ENCODE results near the gene KCNQ1. TPM values are rescaled to one million over a fixed set of nuclear protein-coding genes. Genes with fewer than 3 reads are reported as not detected.

Gene KCNQ1
- total and polyA plus RNA-seq, 2 donors (not counting 1 experiment from before 2014, with no cell fraction given): not detected

DNA sequence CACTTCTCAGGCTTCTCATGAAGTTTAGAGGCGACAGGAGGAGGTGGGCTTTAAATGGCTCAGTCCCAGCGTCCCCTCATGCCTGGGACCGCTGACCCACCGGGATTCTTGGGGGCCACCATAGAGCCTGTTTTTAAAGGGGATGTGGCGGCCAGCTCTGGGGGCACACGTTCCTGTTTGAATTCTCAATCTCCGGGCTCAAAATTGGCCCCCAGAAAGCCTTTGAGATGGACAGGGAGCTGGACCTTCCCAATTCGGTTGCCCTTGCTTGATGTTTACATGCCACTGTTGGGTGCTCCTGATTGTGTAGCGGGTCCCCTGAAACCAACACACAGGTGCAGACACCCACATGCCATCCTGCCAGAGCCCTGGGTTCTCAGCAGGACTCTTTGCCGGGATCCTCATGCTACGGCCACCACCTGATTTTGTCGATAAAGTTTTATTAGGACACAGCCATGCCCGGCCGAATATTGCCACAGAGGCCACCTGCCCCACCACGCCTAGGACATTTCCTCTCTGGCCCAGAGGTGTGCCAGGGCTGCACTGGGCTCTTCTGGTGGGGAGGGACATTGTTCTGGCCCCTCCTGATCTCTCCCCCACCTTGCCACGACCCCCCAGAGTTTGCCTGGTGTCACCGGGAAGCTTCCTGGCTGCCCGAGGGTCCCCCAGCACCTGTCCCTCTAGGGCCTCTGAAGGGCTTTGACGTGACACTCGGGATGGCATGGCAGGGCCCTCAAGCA, 71.6 kb downstream of the KCNQ1 start:
- Histone ChIP-seq H3K4me2 (ENCODE audit: extremely low read depth, insufficient read depth, low read length) (no peak overlapping the region), H3K9me3 (ENCODE audit: control insufficient read depth, insufficient read depth, low read depth, low read length) (no peaks in the 10 kb centered on the region), H3K9ac (ENCODE audit: insufficient read depth, low read length) (no peak overlapping the region), H3K27me3 (ENCODE audit: control insufficient read depth, insufficient read depth, low read length) (no peaks in the 10 kb centered on the region), H3K4me1 (ENCODE audit: control insufficient read depth, extremely low read depth, insufficient read depth, low read length) (no peaks in the 10 kb centered on the region), H2AFZ (ENCODE audit: low read length) (no peak overlapping the region), H3K79me2 (ENCODE audit: control insufficient read depth, insufficient read depth, low read length) (no peaks in the 10 kb centered on the region), H3K4me3 (replicated peaks in 1 of 4; ENCODE audit: control extremely low read depth in 1 of 4, insufficient read depth in 1 of 4, low read depth in 3 of 4, low read length in 4 of 4) (no peak overlapping the region), H4K20me1 (ENCODE audit: control insufficient read depth, extremely low read depth, insufficient read depth, low read length) (no peaks in the 10 kb centered on the region), H3K27ac (ENCODE audit: insufficient read depth, low read length) (no peak overlapping the region), H3K36me3 (ENCODE audit: control insufficient read depth, insufficient read depth, low read length) (no peaks in the 10 kb centered on the region)
- TF ChIP-seq EZH2 (IDR thresholded peaks at IDR 0.05; ENCODE audit: low read length, missing control alignments): no peak
- no peak for DNase-seq (ENCODE audit: low read depth in 2 of 2)

DNA sequence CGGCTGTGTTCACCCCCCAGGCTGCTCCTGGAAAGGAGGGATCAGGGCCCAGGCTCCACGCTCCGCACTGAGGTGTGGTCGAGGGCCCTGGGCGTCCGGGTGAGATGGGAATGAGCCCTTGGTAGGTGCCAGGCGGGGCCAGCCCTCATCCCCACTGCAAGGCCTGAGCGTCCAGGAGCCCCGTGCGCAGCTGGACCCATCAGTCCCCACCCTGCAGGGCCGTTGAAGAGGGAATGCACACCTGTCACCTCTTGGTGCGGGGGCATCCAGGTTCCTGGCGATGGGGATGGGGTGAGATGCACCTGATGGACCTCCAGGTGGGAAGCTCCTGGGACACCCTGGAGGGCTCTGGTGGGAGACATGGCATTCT, 72.2 kb downstream of the KCNQ1 start:
- Histone ChIP-seq H3K9me3 (ENCODE audit: control insufficient read depth, insufficient read depth, low read depth, low read length) (no peaks in the 10 kb centered on the region), H3K27ac (ENCODE audit: insufficient read depth, low read length) (no peak overlapping the region), H3K36me3 (ENCODE audit: control insufficient read depth, insufficient read depth, low read length) (no peaks in the 10 kb centered on the region), H2AFZ (ENCODE audit: low read length) (no peak overlapping the region), H3K9ac (ENCODE audit: insufficient read depth, low read length) (no peak overlapping the region), H3K4me1 (ENCODE audit: control insufficient read depth, extremely low read depth, insufficient read depth, low read length) (no peaks in the 10 kb centered on the region), H3K27me3 (ENCODE audit: control insufficient read depth, insufficient read depth, low read length) (no peaks in the 10 kb centered on the region), H3K79me2 (ENCODE audit: control insufficient read depth, insufficient read depth, low read length) (no peaks in the 10 kb centered on the region), H4K20me1 (ENCODE audit: control insufficient read depth, extremely low read depth, insufficient read depth, low read length) (no peaks in the 10 kb centered on the region), H3K4me3 (replicated peaks in 1 of 4; ENCODE audit: control extremely low read depth in 1 of 4, insufficient read depth in 1 of 4, low read depth in 3 of 4, low read length in 4 of 4) (no peak overlapping the region), H3K4me2 (ENCODE audit: extremely low read depth, insufficient read depth, low read length) (no peak overlapping the region)
- TF ChIP-seq EZH2 (IDR thresholded peaks at IDR 0.05; ENCODE audit: low read length, missing control alignments): no peak
- TF ChIP-seq, protein P1, sequence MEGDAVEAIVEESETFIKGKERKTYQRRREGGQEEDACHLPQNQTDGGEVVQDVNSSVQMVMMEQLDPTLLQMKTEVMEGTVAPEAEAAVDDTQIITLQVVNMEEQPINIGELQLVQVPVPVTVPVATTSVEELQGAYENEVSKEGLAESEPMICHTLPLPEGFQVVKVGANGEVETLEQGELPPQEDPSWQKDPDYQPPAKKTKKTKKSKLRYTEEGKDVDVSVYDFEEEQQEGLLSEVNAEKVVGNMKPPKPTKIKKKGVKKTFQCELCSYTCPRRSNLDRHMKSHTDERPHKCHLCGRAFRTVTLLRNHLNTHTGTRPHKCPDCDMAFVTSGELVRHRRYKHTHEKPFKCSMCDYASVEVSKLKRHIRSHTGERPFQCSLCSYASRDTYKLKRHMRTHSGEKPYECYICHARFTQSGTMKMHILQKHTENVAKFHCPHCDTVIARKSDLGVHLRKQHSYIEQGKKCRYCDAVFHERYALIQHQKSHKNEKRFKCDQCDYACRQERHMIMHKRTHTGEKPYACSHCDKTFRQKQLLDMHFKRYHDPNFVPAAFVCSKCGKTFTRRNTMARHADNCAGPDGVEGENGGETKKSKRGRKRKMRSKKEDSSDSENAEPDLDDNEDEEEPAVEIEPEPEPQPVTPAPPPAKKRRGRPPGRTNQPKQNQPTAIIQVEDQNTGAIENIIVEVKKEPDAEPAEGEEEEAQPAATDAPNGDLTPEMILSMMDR (conservative IDR thresholded peaks at IDR 0.05 in 1 of 2, IDR thresholded peaks at IDR 0.05 in 1 of 2; ENCODE audit: low read depth in 1 of 2, low read length in 2 of 2): no peak
- no peak for DNase-seq (ENCODE audit: low read depth in 2 of 2)

DNA sequence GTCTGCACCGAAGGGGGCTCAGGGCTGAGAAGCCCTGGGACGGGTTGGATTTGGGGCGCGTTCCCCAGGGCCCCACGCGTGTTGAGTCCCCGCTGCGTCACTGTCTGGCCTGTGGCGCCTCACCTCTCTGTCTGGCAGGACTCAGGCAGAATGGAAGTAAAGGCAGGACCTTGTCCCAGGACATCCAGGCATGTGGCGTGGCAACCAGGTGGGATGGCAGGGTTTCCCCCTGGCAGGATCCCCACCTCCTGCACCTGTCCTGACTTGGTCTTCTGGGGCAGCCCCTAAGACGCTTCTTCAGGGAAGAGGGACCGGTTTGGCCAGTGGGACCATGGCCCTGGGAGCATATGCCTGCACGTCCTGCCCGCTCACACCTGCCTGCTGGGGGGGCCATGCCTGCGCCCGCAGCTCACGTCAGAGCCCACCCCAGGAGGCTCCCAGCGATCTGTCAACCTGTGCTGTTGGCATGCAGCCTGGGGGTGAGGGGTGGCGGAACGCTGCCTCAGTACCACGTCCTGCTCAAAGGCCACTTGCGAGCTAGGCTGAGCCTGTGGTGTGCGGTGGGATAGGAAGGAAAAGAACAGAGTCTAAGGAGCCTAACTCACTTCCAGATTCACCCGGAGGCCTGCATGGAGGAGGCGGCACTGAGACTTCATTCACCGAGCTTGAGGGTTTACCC, 72.7 kb downstream of the KCNQ1 start:
- Histone ChIP-seq H2AFZ (ENCODE audit: low read length) (no peak overlapping the region), H3K4me2 (ENCODE audit: extremely low read depth, insufficient read depth, low read length) (no peak overlapping the region), H3K27ac (ENCODE audit: insufficient read depth, low read length) (no peak overlapping the region), H3K4me3 (replicated peaks in 1 of 4; ENCODE audit: control extremely low read depth in 1 of 4, insufficient read depth in 1 of 4, low read depth in 3 of 4, low read length in 4 of 4) (no peak overlapping the region), H3K27me3 (ENCODE audit: control insufficient read depth, insufficient read depth, low read length) (no peaks in the 10 kb centered on the region), H3K9ac (ENCODE audit: insufficient read depth, low read length) (no peak overlapping the region), H3K4me1 (ENCODE audit: control insufficient read depth, extremely low read depth, insufficient read depth, low read length) (no peaks in the 10 kb centered on the region), H3K9me3 (ENCODE audit: control insufficient read depth, insufficient read depth, low read depth, low read length) (no peaks in the 10 kb centered on the region), H3K36me3 (ENCODE audit: control insufficient read depth, insufficient read depth, low read length) (no peaks in the 10 kb centered on the region), H4K20me1 (ENCODE audit: control insufficient read depth, extremely low read depth, insufficient read depth, low read length) (no peaks in the 10 kb centered on the region), H3K79me2 (ENCODE audit: control insufficient read depth, insufficient read depth, low read length) (no peaks in the 10 kb centered on the region)
- DNase-seq (ENCODE audit: low read depth in 2 of 2): no peak
- TF ChIP-seq, protein P1 (conservative IDR thresholded peaks at IDR 0.05 in 1 of 2, IDR thresholded peaks at IDR 0.05 in 1 of 2; ENCODE audit: low read depth in 1 of 2, low read length in 2 of 2): no peak
- no peak for TF ChIP-seq EZH2 (IDR thresholded peaks at IDR 0.05; ENCODE audit: low read length, missing control alignments)

Data from fibroblast of lung (primary cell).